ENCODE results near the gene COTL1. TPM values are rescaled to one million over a fixed set of nuclear protein-coding genes. Genes with fewer than 3 reads are reported as not detected.

Gene COTL1
- total and polyA plus RNA-seq, 9 of the 15 experiments (the other 6 are each of a cell fraction or from before 2014, with no cell fraction given) = 27.7 to 185 (median 72.5) TPM

GRCh38 chr16:84547546-84548061 is 70.3 kb downstream of the COTL1 start:
- Histone ChIP-seq H2AFZ (ENCODE audit: low read depth, low read length) (peak overlapping the region; percentile 53), H3K36me3 (ENCODE audit: control insufficient read depth, insufficient read depth, low read length) (no peaks in the 10 kb centered on the region), H3K9me1 (ENCODE audit: control insufficient read depth, insufficient read depth, low read length) (no peaks in the 10 kb centered on the region), H3K9ac (ENCODE audit: insufficient read depth in 1 of 2, low read depth in 2 of 2, low read length in 2 of 2) (peak overlapping the region in 1 of 2 experiments; percentile 0; a peak in 1 of 4 replicates), H4K20me1 (replicated peaks; ENCODE audit: control insufficient read depth, insufficient read depth, low read length) (no peaks in the 10 kb centered on the region), H3K79me2 (ENCODE audit: control insufficient read depth, insufficient read depth, low read length) (no peaks in the 10 kb centered on the region), H3K4me3 (no peak overlapping the region), H3K9me3 (replicated peaks; ENCODE audit: control insufficient read depth, insufficient read depth, low read depth, low read length) (no peaks in the 10 kb centered on the region), H3K27me3 (ENCODE audit: control insufficient read depth in 2 of 2, insufficient read depth in 2 of 2, low read length in 2 of 2) (peaks cover 2 to 7% of the 10 kb centered on the region in 2 experiments; a peak in 3 of 5 replicates), H3K4me1 (replicated peaks in 1 of 2; ENCODE audit: control insufficient read depth in 2 of 2, insufficient read depth in 2 of 2, low read length in 2 of 2) (peaks cover 21 to 32% of the 10 kb centered on the region in 2 experiments), H3K4me2 (ENCODE audit: insufficient read depth, low read length) (no peak overlapping the region), H3K27ac (ENCODE audit: extremely low read depth, low read depth, low read length) (0 out of 3 replicates have a peak overlapping the region, but pooled peaks have one; percentile 12)
- in situ Hi-C loops (cut with MboI) (no loop called here), intact Hi-C loops (cut with micrococcal nuclease) (no loop called here)
- FAIRE-seq (no peak), ATAC-seq (peak; percentile 39; the same call in 2 of the 3 replicates), DNase-seq (ENCODE audit: extremely low read depth in 1 of 4, low spot score in 3 of 4) (no peak)
- no TSS peak for BruUV-seq (replicated peaks)
- ChIA-PET POLR2A (interaction anchor here (0.5 to 1.1 kb wide), 4 partner anchors 8 to 28 kb away, joined by 3 to 4 read pairs (median 3); no protein-coding TSS in a partner anchor), CTCF (ENCODE audit: low intra/inter-chr PET ratio) (no interaction called here)
- WGBS (ENCODE audit: insufficient coverage, low coverage, missing lambda C conversion rate) = 43% methylated on average over 12 of the region's 12 CpGs
- TF ChIP-seq ZC3H8 (IDR thresholded peaks at IDR 0.05) = no peak
- TF ChIP-seq ATF3 (IDR thresholded peaks at IDR 0.05) = 0 out of 2 replicates have a peak, but pooled peaks have one; percentile 26
- no peak for TF ChIP-seq ATF3 (CRISPR knock-in tag; conservative IDR thresholded peaks at IDR 0.05)
- TF ChIP-seq MLLT1 (IDR thresholded peaks at IDR 0.05) = no peak
- peak; percentile 26; the same call in 1 of the 2 replicates for TF ChIP-seq ZBTB7A (IDR thresholded peaks at IDR 0.05; ENCODE audit: borderline replicate concordance, control insufficient read depth, low read depth, low read length)
- no peak for TF ChIP-seq PRMT5 (CRISPR knock-in tag; IDR thresholded peaks at IDR 0.05)
- TF ChIP-seq RCOR1 (IDR thresholded peaks at IDR 0.05; ENCODE audit: borderline replicate concordance in 1 of 2, low read depth in 2 of 2, low read length in 2 of 2) = no peak
- TF ChIP-seq MBD2 (IDR thresholded peaks at IDR 0.05; ENCODE audit: borderline replicate concordance, low read depth) = no peak
- no peak for TF ChIP-seq MAFK (IDR thresholded peaks at IDR 0.05; ENCODE audit: low read length)
- no peak for TF ChIP-seq NCOA2 (IDR thresholded peaks at IDR 0.05; ENCODE audit: partially characterized antibody in 2 of 2)
- TF ChIP-seq ZBTB9 (CRISPR knock-in tag; IDR thresholded peaks at IDR 0.05) = no peak
- TF ChIP-seq, protein P1, sequence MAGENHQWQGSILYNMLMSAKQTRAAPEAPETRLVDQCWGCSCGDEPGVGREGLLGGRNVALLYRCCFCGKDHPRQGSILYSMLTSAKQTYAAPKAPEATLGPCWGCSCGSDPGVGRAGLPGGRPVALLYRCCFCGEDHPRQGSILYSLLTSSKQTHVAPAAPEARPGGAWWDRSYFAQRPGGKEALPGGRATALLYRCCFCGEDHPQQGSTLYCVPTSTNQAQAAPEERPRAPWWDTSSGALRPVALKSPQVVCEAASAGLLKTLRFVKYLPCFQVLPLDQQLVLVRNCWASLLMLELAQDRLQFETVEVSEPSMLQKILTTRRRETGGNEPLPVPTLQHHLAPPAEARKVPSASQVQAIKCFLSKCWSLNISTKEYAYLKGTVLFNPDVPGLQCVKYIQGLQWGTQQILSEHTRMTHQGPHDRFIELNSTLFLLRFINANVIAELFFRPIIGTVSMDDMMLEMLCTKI (IDR thresholded peaks at IDR 0.05; ENCODE audit: partially characterized antibody) = no peak
- no peak for TF ChIP-seq GTF2E2 (tag; IDR thresholded peaks at IDR 0.05)
- no peak for TF ChIP-seq ZNF398 (CRISPR knock-in tag; IDR thresholded peaks at IDR 0.05)
- peak; percentile 39; the same call in 1 of the 2 replicates for TF ChIP-seq ZFX (CRISPR knock-in tag; IDR thresholded peaks at IDR 0.05)
- TF ChIP-seq SETDB1 (IDR thresholded peaks at IDR 0.05; ENCODE audit: low read length) = no peak

Data from K562 (cell line).